Urothelium cell line (cell line): ENCODE data around the gene SUZ12.
"Not testable (repeated sequence)": the region's sequence is repeated elsewhere in the genome, so short reads cannot be mapped to it uniquely, and the experiment has no call there.

ENCODE experiments used
- DNase-seq: peaks from one replicate; pipeline ENCODE4 v3.0.0; 2011; ENCODE audit warnings: low spot score, mixed read lengths
- FAIRE-seq: peaks from 2 replicates; lab custom pipeline; 2011; peaks lifted over from hg19 to GRCh38; lab: Jason Lieb, UNC

The SUZ12 gene

GRCh38 chr17:31942396-31942795 is 5.6 kb downstream of the SUZ12 start:
- not testable (repeated sequence) for FAIRE-seq, DNase-seq

GRCh38 chr17:31951953-31952352 is 15.1 kb downstream of the SUZ12 start:
- not testable (repeated sequence) for DNase-seq, FAIRE-seq

DNA sequence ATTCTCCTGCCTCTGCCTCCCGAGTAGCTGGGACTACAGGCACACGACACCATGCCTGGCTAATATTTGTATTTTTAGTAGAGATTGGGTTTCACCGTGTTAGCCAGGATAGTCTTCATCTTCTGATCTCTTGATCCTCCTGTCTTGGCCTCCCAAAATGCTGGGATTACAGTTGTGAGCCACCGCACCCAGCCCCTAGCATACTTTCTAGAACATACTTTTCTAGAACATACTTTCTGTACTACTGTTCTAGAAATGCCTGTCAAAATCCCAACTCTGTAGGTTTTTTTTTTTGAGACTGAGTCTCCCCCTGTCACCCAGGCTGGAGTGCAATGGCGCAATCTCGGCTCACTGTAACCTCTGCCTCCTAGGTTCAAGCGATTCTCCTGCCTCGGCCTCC is 27.3 kb downstream of the SUZ12 start:
- FAIRE-seq, DNase-seq: not testable (repeated sequence)

- DNase-seq = no peak
- no peak for FAIRE-seq
These were observed 30.8 kb downstream of the SUZ12 start for GRCh38 chr17:31967648-31968047.

DNA sequence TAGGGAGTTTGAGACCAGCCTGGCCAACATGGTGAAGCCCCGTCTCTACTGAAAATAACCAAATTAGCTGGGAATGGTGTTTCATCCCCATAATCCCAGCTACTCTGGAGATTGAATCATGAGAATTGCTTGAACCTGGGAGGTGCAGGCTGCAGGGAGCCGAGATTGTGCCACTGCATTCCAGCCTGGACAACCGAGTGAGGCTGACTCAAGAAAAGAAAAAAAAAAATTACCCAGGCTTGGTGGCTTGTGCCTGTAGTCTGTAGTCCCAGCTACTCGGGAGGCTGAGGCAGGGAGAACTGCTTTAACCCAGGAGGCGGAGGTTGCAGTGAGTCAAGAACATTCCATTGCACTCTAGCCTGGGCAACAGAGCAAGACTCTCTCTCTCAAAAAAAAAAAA is 33.6 kb downstream of the SUZ12 start:
- DNase-seq, FAIRE-seq: not testable (repeated sequence)

GRCh38 chr17:31974269-31975071 is 37.7 kb downstream of the SUZ12 start:
- FAIRE-seq = not testable (repeated sequence)

DNA sequence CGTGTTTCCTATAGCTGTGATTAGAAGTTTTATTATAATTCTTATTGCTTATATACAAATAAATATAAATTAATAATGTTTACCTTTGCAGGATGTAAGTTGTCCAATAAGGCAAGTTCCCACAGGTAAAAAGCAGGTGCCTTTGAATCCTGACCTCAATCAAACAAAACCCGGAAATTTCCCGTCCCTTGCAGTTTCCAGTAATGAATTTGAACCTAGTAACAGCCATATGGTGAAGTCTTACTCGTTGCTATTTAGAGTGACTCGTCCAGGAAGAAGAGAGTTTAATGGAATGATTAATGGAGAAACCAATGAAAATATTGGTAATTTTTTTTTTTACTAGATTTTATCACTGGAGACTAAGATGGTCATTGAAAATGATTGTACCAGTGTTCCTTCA is 38.6 kb downstream of the SUZ12 start:
- FAIRE-seq, DNase-seq: not testable (repeated sequence)

More at GRCh38 chr17:31974269-31975071, 37.7 kb downstream of the SUZ12 start:
- not testable (repeated sequence) for DNase-seq

DNA sequence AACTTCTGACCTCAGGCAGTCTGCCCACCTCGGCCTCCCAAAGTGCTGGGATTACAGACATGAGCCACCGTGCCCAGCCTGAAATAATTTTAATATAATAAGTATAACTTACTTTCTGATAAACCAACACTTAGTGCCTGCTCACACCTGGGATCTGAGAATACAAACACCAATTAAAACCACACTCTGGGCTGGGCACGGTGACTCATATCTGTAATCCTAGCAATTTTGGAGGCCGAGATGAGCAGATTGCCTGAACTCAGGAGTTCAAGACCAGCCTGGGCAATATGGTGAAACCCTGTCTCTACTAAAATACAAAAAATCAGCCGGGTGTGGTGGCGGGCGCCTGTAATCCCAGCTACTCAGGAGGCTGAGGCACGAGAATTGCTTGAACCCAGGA is 55.0 kb downstream of the SUZ12 start:
- not testable (repeated sequence) for DNase-seq, FAIRE-seq

GRCh38 chr17:31997005-31997404 is 60.2 kb downstream of the SUZ12 start:
- DNase-seq = no peak
- FAIRE-seq = no peak

GRCh38 chr17:32006957-32007462 is 70.2 kb downstream of the SUZ12 start, which contains the start of gene LRRC37B:
Gene LRRC37B, plus strand, starts transcription at chr17:32007383. Its CDS starts 14,010 bp downstream, at chr17:32021393.
- FAIRE-seq = no peak
- DNase-seq = peak; percentile 90

DNA sequence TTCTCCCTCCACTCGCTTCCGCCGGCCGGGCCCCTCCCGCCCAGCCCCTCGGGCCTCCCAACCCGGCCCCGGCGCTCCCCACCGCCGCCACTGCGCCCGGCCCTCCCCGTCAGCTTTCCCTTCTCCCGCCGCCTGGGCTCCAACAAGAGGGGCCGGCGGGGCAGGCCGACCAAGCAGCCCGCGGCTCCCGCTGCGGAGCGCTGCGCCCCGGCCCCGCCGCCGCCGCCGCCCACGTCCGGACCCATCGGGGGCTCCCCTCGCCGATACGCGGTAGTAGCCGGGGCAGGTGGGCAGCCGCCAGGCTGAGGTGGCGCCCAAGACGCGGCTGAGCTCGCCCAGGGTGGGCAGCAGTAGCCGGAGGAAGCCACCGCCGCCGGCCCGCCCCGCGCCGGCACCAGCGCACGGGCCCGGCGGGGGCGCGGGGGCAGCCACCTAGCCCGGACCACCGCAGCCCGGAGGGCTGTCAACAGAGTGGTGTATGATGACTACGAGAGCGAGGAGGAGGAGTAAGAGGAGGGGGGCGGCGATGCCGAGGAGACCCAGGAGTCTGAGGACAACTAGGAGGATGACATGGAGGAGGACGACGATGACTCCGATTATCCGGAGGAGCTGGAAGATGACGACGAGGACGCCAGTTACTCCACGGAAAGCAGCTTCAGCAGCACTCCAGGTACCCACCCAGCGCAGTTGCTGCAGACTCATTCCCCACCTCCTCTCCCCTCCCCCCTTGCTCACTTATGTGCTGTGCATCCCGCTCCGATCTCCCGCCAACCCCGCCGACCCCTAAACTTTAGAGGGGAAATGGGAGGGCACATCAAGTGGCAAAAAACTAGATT is 70.9 kb downstream of the SUZ12 start:
- FAIRE-seq = no peak

GRCh38 chr17:32009262-32009542 is 72.4 kb downstream of the SUZ12 start:
- DNase-seq (no peak), FAIRE-seq (no peak)

More for the DNA sequence above, 70.9 kb downstream of the SUZ12 start:
- peak; percentile 50 for DNase-seq

DNA sequence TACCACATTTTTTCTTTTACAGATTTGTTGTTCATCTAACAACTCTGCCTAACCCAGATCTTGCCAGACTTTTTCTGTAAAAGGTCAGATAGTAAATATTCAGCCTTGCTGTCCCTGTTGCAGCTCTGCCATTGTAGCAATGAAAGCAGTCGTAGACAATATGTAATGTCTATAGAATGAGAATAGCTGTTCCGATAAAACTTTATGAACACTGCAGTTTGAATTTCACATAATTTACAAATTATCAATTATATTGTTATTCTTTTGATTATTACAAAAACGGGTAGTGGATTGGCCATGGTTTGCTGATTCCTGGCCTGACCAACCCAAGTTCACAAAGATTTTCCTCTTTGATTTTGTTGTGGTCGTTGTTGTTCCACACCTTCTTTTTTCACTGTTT is 73.3 kb downstream of the SUZ12 start:
- no peak for FAIRE-seq
- no peak for DNase-seq

- DNase-seq (no peak), FAIRE-seq (no peak)
These were observed 78.6 kb downstream of the SUZ12 start for GRCh38 chr17:32015245-32016013.

DNA sequence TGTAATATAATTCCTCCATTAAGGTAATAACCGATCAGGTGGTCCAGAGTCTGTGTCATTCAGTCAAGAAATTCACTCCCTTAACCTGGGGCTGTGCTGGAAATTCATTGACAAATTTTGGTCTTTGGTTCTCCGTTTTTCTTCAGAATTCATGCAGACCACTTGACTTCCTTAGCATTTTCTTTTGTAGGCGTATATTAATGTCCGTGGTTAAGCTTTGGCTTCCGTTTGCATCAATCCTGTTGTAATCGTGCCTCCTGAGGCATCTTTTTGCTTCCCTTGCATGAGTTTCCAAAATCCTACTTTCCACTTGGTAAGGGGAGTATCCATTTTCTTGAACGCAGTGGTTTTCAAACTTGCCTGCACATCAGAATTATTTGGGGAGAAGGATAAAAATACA is 79.4 kb downstream of the SUZ12 start:
- FAIRE-seq = no peak
- DNase-seq = no peak

GRCh38 chr17:32019228-32019627 is 82.4 kb downstream of the SUZ12 start:
- DNase-seq = no peak
- no peak for FAIRE-seq

DNA sequence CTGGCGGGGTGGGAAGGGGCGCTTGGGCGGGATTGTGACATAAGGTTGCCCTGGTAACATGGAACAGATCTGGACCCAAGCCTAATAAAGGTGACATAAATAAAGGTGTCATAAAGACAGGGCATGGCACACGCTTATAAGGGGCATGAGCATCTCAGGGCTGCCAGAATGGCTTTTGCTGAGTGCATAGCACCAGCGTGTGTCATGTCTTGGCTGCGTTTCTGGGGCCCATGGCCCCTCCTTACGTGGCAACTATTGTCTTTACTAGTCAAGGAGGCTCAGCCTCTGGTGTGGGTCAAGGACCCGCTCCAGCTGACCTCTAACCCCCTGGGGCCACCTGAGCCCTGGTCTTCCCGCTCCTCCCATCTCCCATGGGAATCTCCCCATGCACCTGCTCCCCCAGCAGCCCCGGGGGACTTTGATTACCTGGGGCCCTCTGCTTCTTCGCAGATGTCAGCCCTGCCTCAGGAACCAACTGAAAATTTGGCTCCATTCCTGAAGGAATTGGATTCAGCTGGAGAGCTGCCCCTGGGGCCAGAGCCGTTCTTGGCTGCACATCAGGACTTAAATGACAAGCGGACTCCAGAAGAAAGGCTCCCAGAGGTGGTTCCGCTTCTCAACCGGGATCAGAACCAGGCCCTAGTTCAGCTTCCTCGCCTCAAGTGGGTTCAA is 84.3 kb downstream of the SUZ12 start:
- DNase-seq (no peak), FAIRE-seq (no peak)

GRCh38 chr17:32021615-32021955 is 84.8 kb downstream of the SUZ12 start:
- no peak for FAIRE-seq
- no peak for DNase-seq

- not testable (repeated sequence) for FAIRE-seq, DNase-seq
These were observed 85.7 kb downstream of the SUZ12 start for GRCh38 chr17:32022554-32022953.

DNA sequence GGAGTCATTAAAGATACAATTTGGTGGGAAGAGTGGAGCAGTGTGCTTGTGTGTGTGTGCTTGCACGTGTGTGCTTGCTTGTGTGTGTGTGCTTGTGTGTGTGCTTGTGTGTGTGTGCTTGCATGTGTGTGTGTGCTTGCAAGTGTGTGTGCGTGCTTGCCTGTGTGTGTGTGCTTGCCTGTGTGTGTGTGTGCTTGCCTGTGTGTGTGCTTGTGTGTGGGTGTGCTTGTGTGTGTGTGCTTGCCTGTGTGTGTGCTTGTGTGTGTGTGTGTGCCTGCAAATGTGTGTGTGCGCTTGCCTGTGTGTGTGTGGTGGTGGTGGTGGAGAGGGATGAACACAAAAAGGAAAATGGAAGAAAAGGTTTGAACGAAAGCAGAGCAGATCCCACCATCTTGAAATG is 90.5 kb downstream of the SUZ12 start:
- not testable (repeated sequence) for DNase-seq
- FAIRE-seq = peak; percentile 53
